GM23248 (cell line): Measurements from ENCODE around the gene NSD1. TPM values are rescaled to one million over a fixed set of nuclear protein-coding genes. Genes with fewer than 3 reads are reported as not detected.

Experiments used
- DNase-seq: peaks from one replicate; pipeline ENCODE4 v3.0.0-alpha.2; 2015
- H2AFZ ChIP-seq: fragments of 200-600 bp; sonication (generic); 2 replicates; pipeline ENCODE4 v1.6.1; 2016; ENCODE audit warnings: antibody characterized with exemption
- H3F3A ChIP-seq: fragments of 200-600 bp; sonication (generic); 2 replicates; pipeline ENCODE4 v1.6.1; 2016; ENCODE audit warnings: mild to moderate bottlenecking, antibody characterized with exemption, mixed run types; ENCODE audit not compliant: insufficient read depth
- H3K27ac ChIP-seq: fragments of 200-600 bp; sonication (generic); 2 replicates; pipeline ENCODE4 v1.5.1; 2016; ENCODE audit warnings: mild to moderate bottlenecking
- H3K27me3 ChIP-seq: fragments of 200-600 bp; sonication (generic); replicated peaks from 2 replicates; pipeline ENCODE4 v1.6.1; 2016; ENCODE audit warnings: mild to moderate bottlenecking; ENCODE audit not compliant: insufficient read depth
- H3K36me3 ChIP-seq: fragments of 200-600 bp; sonication (generic); 2 replicates; pipeline ENCODE4 v1.6.1; 2016; ENCODE audit warnings: low read depth, mild to moderate bottlenecking
- H3K4me1 ChIP-seq: fragments of 200-600 bp; sonication (generic); 2 replicates; pipeline ENCODE4 v1.6.1; 2016; ENCODE audit warnings: mild to moderate bottlenecking; ENCODE audit not compliant: insufficient read depth
- H3K4me2 ChIP-seq: fragments of 200-600 bp; sonication (generic); one replicate; pipeline ENCODE4 v1.6.1; 2016; ENCODE audit warnings: mild to moderate bottlenecking; ENCODE audit not compliant: unreplicated experiment
- H3K4me3 ChIP-seq: fragments of 200-600 bp; sonication (generic); 2 replicates; pipeline ENCODE4 v1.5.1; 2016; ENCODE audit warnings: mild to moderate bottlenecking
- H3K79me2 ChIP-seq: fragments of 200-600 bp; sonication (generic); 2 replicates; pipeline ENCODE4 v1.6.1; 2016; ENCODE audit warnings: mild to moderate bottlenecking; ENCODE audit not compliant: insufficient read depth
- H3K9ac ChIP-seq: fragments of 200-600 bp; sonication (generic); 2 replicates; pipeline ENCODE4 v1.6.1; 2016; ENCODE audit warnings: mild to moderate bottlenecking
- H3K9me2 ChIP-seq: fragments of 200-600 bp; sonication (generic); 2 replicates; pipeline ENCODE4 v1.6.1; 2016; ENCODE audit warnings: mixed run types, mild to moderate bottlenecking, moderate library complexity; ENCODE audit not compliant: insufficient read depth
- H3K9me3 ChIP-seq: fragments of 200-600 bp; sonication (generic); one replicate; pipeline ENCODE4 v1.6.1; 2017; ENCODE audit warnings: low read depth
- H4K20me1 ChIP-seq: fragments of 200-600 bp; sonication (generic); 2 replicates; pipeline ENCODE4 v1.6.0; 2016; ENCODE audit not compliant: insufficient read depth
- EZH2 ChIP-seq: fragments of 200-600 bp; sonication (generic); IDR thresholded peaks from 2 replicates; pipeline ENCODE4 v1.6.1; 2018; ENCODE audit warnings: antibody characterized with exemption, mild to moderate bottlenecking; ENCODE audit not compliant: insufficient read depth, poor library complexity, severe bottlenecking
- EZH2phosphoT487 ChIP-seq: fragments of 200-600 bp; sonication (generic); IDR thresholded peaks from 2 replicates; pipeline ENCODE4 v1.6.1; 2018; ENCODE audit warnings: antibody characterized with exemption, moderate library complexity, mild to moderate bottlenecking, low read depth; ENCODE audit not compliant: insufficient read depth
- WGBS, 2 experiments: methylation state at CpG; one replicate each; pipeline ENCODE4 v1.1.6; 2015 to 2017; ENCODE audit warnings: low lambda C conversion rate in 2 of 2, low coverage in 1 of 2; ENCODE audit errors: missing lambda C conversion rate in 2 of 2; 5-methylcytosine and 5-hydroxymethylcytosine counted together
- in situ Hi-C: fragments of 300-500 bp; cut with MboI; formaldehyde crosslinking; loops from 2 replicates; pipeline ENCODE4 v1.15.0; 2020
- polyA plus RNA-seq: library from polyadenylated mRNA; unstranded; fragments of >200 nt; fragmentation: Nextera tagmentation; extraction: Ambion mirVana; gene quantifications from 2 replicates; pipeline ENCODE4 v1.2.1, GENCODE V29; 2016
- total RNA-seq: library from RNA; depleted of rRNA; stranded (reverse); fragments of >200 nt; shearing (Covaris generic); gene quantifications from 2 replicates; pipeline ENCODE4 v1.2.3, GENCODE V29; 2014

Gene NSD1
- total and polyA plus RNA-seq, 2 experiments from 2014 or later, result 25.9 to 31.9 TPM

- H3K4me3 ChIP-seq, result no peak overlapping the region
- no peaks in the 10 kb centered on the region for H3K27me3 ChIP-seq
- H3F3A ChIP-seq, result 0 out of 2 replicates have a peak, but pooled peaks cover 6% of the 10 kb centered on the region
- no peaks in the 10 kb centered on the region for H4K20me1 ChIP-seq
- no peaks in the 10 kb centered on the region for H3K4me1 ChIP-seq
- H2AFZ ChIP-seq, result no peak overlapping the region
- in situ Hi-C loops, result no loop called here
- no peak for DNase-seq
- no peak for TF ChIP-seq EZH2
- no peak overlapping the region for H3K9ac ChIP-seq
- H3K27ac ChIP-seq, result no peak overlapping the region
- H3K9me2 ChIP-seq, result no peaks in the 10 kb centered on the region
- no peaks in the 10 kb centered on the region for H3K9me3 ChIP-seq
- WGBS, 2 experiments, result 66 to 68% methylated on average over 4 of the region's 4 CpGs
- no peak overlapping the region for H3K4me2 ChIP-seq
- H3K79me2 ChIP-seq, result no peaks in the 10 kb centered on the region
- no peaks in the 10 kb centered on the region for H3K36me3 ChIP-seq
These were observed 9.0 kb upstream of the NSD1 start for GRCh38 chr5:177124486-177124991.

GRCh38 chr5:177126771-177127170 lies 6.8 kb upstream of the NSD1 start:
- Histone ChIP-seq H3K27me3 (no peaks in the 10 kb centered on the region), H3K9me2 (no peaks in the 10 kb centered on the region), H3F3A (peaks cover 26% of the 10 kb centered on the region; the same call in 1 of the 2 replicates), H2AFZ (no peak overlapping the region), H3K9me3 (no peaks in the 10 kb centered on the region), H3K4me1 (peaks cover 8% of the 10 kb centered on the region), H3K79me2 (no peaks in the 10 kb centered on the region), H3K4me2 (no peak overlapping the region), H3K36me3 (no peaks in the 10 kb centered on the region), H3K4me3 (no peak overlapping the region), H3K27ac (no peak overlapping the region), H3K9ac (no peak overlapping the region), H4K20me1 (no peaks in the 10 kb centered on the region)
- TF ChIP-seq EZH2phosphoT487 (no peak), EZH2 (no peak)
- no peak for DNase-seq
- in situ Hi-C loops, result no loop called here
- 72 to 75% methylated on average over 1 of the region's 1 CpG for WGBS, 2 experiments

- 98 to 100% methylated on average over 4 of the region's 4 CpGs for WGBS, 2 experiments
These were observed 5.0 kb upstream of the NSD1 start for GRCh38 chr5:177128551-177128981.

GRCh38 chr5:177130211-177131018 lies 3.2 kb upstream of the NSD1 start:
- DNase-seq, result peak; percentile 60
- peaks cover 17% of the 10 kb centered on the region for H3K4me1 ChIP-seq
- H3K4me2 ChIP-seq, result no peak overlapping the region
- H3K4me3 ChIP-seq, result no peak overlapping the region
- no peak overlapping the region for H3K27ac ChIP-seq
- peaks cover 5% of the 10 kb centered on the region for H3K79me2 ChIP-seq
- whole genome bisulfite sequencing, 2 experiments, result 61 to 63% methylated on average over 5 of the region's 5 CpGs
- H3K27me3 ChIP-seq, result no peaks in the 10 kb centered on the region
- peaks cover 31% of the 10 kb centered on the region; the same call in 1 of the 2 replicates for H3F3A ChIP-seq
- TF ChIP-seq EZH2 (no peak), EZH2phosphoT487 (no peak)
- in situ Hi-C loops, result no loop called here
- H2AFZ ChIP-seq, result peak overlapping the region; percentile 36; the same call in 1 of the 2 replicates
- no peaks in the 10 kb centered on the region for H3K9me3 ChIP-seq
- H4K20me1 ChIP-seq, result no peaks in the 10 kb centered on the region
- peaks cover 4% of the 10 kb centered on the region; the same call in 1 of the 2 replicates for H3K36me3 ChIP-seq
- no peak overlapping the region for H3K9ac ChIP-seq
- no peaks in the 10 kb centered on the region for H3K9me2 ChIP-seq

More at GRCh38 chr5:177128551-177128981, 5.0 kb upstream of the NSD1 start:
- Histone ChIP-seq H4K20me1 (no peaks in the 10 kb centered on the region), H3K9ac (no peak overlapping the region), H3K4me2 (no peak overlapping the region), H3K27me3 (no peaks in the 10 kb centered on the region), H3K27ac (no peak overlapping the region), H3K79me2 (no peaks in the 10 kb centered on the region), H3F3A (peaks cover 26% of the 10 kb centered on the region; the same call in 1 of the 2 replicates), H3K4me3 (no peak overlapping the region), H3K9me3 (no peaks in the 10 kb centered on the region), H2AFZ (peak overlapping the region; percentile 72; the same call in 1 of the 2 replicates), H3K36me3 (no peaks in the 10 kb centered on the region), H3K9me2 (no peaks in the 10 kb centered on the region), H3K4me1 (peaks cover 8% of the 10 kb centered on the region)
- peak; percentile 26 for DNase-seq
- TF ChIP-seq EZH2phosphoT487 (no peak), EZH2 (no peak)
- in situ Hi-C loops, result no loop called here
